Right hindlimb (tissue), 1 donor: ENCODE measurements around the gene MAP3K4.
"Not testable (repeated sequence)": the region's sequence is repeated elsewhere in the genome, so short reads cannot be mapped to it uniquely, and the experiment has no call there.

ENCODE experiments used
- DNase-seq: peaks from one replicate; pipeline ENCODE4 v3.0.0-alpha.2; 2018

MAP3K4 gene

DNA sequence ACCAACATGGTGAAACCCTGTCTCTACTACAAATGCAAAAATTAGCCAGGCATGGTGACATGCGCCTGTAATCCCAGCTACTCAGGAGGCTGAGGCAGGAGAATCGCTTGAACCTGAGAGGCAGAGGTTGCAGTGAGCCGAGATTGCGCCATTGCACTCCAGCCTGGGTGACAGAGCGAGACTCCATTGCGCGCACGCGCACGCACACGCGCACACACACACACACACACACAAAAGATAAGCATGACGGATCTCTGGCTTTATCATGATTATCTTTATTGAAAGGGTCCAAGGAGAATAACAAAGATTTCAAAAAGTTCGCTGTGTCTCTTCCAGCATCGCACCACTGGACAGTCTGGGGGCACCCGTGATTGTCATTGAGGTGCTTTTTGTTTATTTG is 19.0 kb upstream of the MAP3K4 start:
- not testable (repeated sequence) for DNase-seq

DNA sequence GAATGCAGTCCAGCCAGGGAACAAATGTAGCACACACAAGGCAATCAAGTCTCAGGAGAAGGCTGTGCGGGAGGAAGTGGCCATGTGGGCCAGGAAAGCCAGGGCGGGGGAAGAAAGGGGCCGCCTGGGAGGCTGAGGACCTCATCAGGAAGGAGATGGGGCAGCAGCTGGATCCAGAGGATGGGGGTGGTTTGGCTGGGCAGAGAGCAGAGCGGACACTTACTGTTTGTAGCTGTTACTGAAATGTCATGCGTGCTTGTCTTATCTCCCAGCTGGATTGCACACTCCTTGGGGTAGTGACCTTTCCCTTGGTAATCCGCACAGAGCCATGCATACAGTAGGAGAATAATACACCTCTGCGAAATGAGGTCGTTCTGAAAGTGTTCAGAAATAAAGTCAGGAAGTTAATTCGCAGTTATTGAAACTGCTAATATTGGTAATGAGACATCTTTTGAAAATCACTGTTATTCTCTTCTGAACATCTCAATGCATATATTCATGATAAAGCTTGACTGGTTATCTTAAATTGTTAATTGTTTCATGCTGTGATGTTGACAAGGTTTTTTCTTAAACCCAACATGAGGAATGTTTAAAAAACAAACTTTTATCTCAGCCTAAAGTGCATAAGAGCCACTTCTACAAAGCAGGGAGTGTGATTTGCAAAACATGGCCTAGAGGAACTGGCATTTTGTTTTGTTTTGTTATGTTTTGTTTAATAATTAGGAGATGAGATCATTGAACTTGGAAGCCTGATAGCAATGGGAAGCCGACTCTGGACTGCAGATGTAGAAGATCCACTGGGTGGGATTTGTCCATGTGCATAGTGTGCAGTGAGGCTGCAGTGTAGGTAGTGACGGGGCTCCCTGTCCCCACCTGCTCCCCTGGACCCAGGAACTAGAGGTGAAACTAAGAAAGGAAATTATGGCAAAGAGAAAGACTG is 18.0 kb upstream of the MAP3K4 start:
- DNase-seq = no peak

DNA sequence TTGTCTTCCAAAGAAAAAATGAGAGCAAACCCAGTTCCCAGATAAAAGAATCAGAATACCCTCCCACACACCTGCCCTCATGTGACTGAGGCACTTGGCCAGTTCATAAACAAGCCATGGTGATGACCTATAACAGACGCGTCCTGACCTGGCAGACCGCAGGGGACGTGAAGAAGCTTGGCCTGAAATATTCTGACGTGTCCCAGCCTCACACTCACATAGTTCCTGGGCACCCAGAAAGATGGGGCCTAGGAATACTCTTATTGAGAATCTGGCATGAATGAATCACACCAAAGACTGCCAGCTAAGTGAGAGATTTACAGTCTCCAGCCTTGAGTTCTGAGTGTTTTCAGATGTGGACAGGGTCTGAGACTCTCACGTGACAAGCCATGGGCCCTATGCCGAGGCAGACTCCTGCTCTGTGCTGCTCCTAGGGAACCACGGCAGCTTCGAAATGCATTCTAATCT is 17.2 kb upstream of the MAP3K4 start:
- DNase-seq = peak; percentile 76

DNA sequence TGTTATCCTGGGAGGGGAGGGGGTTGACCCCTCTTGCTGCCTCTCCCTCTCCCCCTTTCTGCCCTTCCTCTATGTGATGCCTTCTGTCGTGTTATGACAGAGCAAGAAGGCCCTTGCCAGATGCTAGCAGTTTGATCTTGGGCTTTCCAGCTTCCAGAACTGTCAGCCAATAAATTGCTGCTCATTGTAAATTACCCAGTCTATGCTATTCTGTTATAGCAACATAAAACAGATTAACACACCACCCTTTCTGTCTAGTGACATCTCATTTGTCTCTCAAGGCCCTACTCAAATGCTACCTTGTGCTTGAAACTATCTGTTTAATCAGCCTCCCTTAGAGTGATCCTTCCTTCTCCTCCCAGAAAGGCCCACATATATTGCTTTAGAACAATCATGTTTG is 16.4 kb upstream of the MAP3K4 start:
- DNase-seq = no peak

DNA sequence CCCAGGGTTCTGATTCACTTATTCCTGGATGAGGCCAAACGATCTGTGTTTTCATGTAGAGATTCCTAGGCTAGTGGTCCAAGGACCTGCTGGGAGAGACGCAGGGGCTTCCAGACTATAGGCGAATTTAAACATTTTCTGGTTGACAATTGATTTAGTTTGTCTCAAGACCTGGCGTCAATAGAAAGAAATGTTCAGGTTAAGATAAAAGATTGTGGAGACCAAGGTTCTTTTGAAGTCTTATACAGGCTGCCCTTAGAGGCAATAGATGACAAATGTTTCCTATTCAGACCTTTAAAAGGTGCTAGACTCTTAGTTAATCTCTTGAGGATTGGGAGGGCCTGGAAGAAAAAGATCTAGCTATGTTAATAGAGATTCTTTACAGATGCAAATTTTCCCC is 15.6 kb upstream of the MAP3K4 start:
- not testable (repeated sequence) for DNase-seq

DNA sequence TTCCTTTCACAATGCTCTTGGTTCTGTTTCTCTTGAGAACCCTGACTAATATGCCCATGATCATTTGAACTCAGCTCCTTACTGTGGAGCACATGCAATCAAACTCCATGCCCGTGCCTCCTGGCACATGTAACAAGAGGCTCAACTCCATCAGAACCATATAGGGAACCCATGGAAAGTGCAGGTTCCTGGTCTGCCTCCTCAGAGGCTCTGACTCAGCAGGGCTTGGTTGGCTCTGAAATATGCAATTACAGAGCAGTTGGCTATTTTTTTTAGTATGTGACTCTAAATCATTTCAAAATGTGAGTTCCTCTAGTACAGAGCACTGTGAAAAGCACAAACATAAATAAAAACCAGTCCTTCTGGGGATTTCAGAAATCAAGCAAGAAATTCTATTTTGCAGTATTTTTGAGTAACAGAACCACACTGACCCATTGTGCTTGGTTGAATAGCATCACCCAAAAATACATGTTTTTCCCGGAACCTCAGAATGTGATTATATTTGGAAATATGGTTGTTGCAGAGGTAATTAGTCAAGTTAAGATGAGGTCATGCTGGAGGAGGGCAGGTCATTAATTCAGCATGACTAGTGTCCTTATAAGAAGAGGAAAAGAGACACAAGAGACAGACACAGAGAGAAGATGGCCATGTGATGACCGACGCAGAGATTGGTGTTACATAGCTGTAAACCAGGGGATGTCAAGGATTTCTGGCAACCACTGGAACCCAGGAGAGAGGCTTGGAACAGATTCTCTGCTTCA is 13.2 kb upstream of the MAP3K4 start:
- DNase-seq = no peak

DNA sequence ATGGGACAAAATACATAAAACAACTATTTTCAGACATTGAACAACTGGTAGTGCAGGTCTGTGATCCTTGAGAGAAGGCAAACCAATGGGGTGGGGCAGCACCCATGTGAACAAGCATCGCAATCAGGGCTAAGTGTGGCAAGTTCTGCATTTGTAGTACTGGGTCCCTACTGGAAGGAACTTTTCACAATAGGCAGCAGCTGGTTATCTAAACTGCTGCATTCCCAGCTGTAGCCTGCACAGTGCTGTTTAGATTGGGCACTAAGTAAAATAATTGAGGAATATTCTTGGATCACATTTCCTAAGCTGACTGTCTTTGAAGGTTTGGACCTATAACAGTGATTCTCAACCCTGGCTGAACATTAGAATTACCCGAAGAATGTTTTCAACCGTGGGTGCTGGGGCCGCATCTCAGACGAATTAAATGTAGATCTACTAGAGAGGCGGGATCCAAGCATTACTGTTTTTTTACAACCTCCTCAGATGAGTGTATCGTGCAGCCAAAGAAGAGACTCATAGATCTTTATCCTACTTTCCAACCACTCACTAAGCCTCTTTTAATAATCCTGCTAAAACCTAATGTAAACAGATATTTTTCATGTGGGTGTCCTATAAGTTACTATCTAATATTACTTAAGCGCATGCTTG is 12.4 kb upstream of the MAP3K4 start:
- no peak for DNase-seq

DNA sequence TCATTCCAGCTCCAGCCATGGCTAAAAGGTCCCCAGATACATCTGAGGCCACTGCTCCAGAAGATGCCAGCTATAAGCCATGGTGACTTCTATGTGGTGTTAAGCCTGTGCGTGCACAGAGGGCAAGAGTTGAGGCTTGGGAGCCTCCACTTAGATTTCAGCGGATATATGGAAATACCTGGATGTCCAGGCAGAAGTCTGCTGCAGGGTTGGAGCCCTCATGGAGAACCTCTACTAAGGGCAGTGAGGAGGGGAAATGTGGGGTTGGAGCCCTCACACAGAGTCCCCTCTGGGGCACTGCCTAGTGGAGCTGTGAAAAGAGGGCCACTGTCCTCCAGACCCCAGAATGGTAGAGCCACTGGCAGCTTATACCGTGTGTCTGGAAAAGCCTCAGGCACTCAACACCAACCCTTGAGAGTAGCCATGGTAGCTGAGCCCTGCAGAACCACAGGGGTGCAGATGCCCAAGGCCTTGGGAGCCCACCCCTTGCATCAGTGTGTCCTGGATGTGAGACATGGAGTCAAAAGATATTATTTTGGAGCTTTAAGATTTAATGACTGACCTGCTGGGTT is 8.1 kb upstream of the MAP3K4 start:
- DNase-seq = not testable (repeated sequence)

DNA sequence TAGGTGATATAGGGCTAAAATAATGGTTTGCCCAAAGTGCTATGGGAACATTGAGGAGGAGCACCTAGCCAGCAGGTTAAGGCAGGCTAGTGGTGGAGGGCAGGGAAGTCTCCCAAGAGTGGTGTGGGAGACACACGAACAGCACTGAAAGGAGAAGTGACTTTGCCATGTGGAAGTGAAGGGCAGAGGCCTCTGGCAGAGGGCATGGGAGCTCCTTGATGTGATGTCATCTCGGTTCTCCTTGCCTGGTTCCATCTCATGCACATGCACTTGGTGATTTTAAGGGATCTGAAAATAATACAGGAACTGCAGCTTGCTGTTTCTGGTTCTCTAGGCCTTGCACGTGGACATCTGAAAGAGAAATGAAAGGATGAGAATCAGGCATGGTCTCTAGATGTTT is 4.7 kb upstream of the MAP3K4 start:
- DNase-seq = no peak

DNA sequence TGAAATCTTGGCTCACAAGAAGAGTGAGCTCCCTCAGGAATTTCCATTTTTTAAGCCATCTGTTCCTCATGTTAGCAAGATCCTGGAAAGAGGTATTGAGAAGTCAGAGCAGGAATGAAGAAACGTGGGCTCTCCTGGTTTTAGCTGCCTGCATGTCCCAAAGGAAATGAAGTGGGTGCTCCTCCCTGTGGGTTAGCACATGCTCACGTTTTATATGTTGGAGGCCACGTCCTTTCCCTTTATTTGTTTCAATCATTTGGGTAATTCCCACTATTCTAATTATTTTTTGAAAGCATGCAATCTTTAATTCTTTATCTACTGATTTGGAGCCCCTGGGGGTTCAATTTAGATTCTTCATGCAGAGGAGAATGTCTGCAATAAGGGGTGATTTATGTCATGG is 4.3 kb upstream of the MAP3K4 start:
- DNase-seq = no peak

DNA sequence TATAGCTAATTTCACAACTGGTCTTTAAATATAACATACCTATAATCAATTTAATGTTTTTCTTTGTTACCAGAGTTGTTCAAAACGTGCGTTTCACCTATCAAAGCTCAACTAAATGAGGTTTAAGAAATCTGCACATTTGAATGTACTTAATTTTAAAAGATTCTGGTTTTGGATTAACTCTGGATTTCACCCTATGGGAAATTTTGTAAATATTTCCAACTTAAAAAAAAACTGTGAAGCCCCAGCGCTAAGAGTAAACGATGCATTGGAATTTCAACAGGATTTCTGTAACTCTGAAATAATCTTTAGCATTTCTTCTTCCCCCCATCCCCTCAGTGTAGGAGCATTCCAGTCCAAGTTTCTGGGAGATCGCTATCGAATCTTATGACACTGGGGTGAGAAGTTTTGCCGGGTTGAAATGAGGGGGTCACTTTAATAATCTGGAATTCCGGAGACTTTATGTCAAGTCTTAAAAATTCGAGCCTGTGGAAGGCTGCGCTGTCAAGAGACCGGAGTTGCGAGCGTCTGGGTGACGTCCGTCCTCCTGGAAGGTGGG is 643 bp upstream of the MAP3K4 start:
- DNase-seq = no peak

DNA sequence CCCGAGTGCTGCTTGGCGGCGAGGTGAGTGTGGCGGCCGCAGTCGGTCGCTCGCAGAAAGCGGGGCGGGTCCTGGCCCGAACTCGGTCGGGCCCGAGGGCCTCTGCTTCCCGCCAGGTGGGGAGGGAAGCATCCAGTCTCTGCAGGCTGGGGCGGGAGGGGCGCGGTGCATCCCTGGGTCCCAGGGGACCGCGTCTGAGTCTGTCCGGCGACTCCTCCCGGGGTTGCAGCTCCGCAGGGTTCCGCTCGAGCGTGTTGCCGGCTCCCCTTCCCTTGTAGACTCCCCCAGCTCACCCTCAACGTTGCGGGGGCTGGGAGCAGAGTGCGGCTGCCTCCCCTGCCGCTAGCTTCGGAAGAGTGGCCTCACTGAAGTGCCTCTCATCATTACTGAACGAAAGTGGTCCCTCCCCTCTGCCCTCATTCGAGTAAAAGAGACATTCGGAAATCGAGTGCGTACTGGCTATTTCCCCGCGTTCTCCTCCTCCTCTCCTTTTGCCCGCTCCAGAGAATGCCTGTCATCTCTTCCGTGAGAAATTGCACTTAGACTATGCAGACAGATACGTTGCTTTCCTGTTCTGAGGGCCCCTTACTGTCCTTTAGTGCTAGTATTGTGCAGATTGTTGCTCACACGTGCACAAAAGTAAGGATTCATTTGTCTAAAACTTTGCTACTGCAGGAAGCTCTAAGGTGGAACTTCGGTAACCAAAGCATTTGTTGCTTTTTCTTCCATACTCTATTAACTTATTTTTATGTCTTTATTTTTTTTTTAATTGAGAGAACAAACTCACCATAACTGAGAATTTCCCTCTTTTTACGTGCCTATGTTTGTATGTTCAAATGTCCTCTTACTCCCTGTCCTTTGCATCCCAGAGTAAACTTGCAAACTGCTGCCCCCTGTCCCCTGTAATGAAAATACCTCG is 751 bp downstream of the MAP3K4 start:
- DNase-seq = peak; percentile 75

DNA sequence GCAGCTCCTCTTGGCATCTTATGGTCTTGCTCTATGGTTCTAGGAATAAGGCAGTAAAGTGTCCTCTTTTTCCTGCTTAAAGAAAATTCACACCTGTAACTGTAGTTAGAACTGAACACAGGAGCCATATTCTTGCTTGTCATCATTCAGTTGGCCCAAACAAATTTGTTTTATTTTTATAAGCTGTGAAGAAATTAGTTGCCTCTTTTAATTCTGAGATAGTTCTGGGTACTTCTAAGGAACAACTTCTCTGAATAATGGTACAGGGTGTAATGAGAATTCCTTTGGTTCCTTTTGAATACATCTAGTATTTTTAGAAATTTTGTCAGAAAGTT is 1.4 kb downstream of the MAP3K4 start:
- DNase-seq = no peak

DNA sequence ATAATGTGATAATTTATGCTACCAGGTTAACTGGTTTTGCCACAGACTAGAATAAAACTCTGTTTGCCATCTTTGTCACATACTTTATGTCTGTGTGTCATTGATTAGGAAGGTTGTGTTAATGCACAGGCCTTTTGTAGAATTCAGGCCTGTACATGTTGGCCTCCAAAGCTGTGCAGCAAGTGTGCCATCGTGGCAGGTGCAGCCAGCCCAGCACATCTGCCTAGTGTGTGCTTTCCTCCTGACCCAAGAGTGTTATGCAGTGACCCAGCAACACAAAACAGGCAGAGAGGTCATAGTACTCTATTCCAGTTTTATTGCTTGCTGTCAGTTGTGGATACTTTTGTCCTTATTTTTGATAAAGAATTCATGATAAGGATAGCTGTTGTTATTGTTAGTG is 3.7 kb downstream of the MAP3K4 start:
- no peak for DNase-seq

DNA sequence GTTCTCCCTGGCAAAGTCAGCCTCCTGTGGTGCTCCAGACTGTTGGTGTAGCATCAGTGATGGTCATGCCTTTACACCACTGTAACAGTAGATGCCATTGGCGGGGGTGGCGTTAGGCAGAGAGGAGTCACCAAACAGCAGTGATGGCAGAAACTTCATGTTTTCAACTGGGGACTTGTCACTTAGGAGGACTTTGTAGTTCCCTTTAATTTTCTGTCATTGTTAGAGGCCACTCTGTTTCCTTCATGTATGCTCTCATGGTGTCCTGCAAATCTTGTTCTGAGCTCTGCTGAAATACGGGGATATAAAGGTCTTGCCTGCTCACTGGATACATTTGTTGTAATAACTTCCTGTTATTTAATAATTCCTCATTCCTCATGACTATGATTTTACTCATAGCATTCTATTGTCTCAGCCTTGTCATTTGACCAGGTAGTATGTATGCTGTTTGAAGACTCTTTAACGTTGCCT is 4.6 kb downstream of the MAP3K4 start:
- DNase-seq = no peak

DNA sequence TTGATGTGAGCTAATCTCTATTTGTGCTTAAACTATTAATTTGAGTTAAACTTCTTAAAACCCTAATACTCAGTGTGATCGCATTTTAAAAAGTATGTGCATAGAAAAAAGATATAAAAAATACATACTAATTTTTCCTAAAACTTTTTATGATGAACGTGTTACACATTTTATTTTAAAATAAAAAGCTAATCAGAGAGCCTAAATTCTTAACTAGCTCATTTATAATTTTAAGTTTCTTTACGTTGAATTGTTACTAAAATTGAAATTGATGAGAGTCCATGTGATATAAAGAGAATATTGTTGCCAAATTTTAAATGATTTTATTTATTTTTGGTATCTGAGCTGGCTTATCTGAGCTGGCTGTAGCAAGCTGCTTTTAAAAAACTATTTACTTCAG is 6.6 kb downstream of the MAP3K4 start:
- no peak for DNase-seq

DNA sequence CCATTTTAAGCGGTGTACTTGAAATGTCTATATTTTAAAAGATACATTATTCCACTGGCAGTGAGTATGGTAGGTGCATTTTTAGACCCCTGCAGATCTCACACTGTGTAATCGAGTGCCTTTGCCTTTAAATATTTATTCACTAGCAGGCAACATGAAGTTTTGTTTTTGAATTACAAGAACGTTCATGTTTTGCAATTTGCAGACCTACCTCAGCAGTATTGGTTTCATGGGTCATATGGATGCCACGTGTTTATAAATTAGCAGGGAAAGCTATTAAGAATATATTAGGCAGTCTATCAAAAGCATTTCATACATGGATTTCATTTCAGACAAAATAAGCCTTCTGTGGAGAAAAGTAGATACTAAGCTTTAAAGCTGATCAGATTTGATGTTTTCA is 7.2 kb downstream of the MAP3K4 start:
- DNase-seq = no peak

DNA sequence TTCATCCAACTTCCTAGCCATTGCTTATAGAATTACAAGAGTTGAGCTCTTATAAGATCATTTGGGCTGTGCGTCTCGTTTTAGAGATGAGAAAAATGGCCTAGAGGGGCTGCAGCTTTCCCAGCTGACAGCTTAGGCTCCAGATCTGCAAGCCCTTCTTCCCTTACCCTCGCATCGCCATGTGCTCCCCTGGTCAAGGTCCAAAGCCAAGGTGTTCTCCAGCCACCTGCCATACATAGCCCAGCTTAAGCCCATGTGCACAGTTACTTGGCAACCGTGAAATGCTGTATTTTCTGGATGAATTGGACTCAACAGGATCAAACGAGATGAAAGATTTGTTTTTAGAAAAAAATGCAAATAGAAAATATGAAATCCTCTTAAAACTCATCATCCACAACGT is 7.9 kb downstream of the MAP3K4 start:
- DNase-seq = no peak

DNA sequence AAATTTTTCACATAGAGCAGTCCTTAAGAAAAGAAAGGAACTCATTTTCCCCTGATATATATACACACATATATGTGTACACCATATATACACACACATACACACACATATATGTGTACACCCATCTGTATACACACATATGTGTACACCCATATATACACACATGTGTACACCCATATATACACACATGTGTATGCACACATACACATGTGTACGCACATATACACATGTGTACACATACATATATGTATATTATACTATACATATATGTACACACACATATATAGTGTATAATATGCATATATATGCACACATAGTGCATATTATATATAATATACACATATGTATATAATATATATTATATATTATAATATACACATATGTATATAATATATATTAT is 9.1 kb downstream of the MAP3K4 start:
- no peak for DNase-seq

DNA sequence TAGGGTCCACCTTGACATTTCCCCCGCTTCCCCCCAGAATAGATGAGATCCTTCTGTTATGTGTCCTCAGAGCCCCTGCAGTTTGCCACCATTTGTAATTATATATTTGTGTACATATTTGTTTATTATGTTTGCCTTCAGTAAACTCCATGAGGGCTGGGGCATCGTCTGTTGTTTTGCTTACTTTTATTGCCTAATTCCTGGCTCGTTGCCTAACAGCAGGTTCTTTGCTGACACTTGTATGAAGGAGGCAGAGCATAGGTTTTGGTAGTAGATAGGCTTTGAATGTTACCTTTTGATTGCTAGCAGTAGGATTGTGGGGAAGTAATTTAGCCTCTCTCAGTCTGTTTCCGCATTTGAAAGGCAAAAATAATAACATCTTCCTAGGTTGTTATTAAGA is 9.9 kb downstream of the MAP3K4 start:
- DNase-seq = no peak

DNA sequence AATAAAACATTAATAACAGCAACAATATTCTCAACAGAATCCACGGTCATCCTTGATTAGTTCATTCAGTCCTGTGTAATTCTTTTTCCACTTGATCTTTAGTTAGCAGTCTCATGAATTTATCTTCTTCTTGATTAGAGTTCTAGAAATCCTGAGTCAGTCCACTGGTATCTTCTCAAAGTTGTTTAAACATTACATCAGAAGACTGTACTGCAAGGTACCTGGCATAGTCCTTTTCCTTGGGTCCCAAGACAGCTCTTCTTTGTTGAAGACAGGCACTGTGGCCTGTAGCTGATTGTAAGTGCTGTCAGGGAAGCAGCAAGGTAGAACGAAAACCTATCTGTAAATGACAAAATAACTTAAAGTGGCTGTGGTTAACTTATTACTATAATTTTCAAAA is 11.8 kb downstream of the MAP3K4 start:
- no peak for DNase-seq

DNA sequence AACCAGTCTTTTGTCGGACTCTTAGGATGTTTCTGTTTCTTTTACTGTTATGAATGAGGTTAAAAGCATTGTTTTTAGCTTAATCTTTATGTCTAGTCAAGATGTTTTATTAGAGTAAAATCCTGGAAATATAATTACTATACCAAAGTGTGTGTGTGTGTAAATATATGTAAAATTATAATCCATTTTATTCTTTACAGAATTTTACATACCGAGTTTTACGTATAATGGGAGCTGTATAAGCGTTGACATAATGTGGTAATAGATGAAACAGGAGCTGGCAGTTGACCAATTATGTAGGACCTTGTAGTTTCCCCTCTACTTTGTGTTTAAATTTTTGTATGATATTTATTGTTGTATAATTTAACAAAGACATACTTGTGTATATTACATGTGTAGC is 16.7 kb downstream of the MAP3K4 start:
- DNase-seq = no peak
